ENCODE data around the gene FLT1.

DNA sequence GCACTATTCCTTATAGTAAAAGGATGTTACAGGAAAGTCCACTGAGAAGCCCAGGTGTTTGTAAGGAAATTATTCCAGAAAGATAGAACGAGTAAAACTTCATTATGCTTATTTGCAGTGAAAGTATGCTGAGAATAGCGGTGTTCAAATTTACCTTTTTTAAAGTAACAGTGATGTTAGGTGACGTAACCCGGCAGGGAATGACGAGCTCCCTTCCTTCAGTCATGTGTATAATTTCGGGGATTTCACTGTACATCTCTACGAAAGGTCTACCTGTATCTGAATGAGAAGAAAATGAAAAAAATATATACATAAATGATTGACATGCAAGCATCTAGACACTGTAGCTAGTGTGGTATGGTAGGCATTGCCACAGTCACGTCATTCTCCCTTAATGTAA is 56.9 kb downstream of the FLT1 start:
- TF ChIP-seq, protein P1, sequence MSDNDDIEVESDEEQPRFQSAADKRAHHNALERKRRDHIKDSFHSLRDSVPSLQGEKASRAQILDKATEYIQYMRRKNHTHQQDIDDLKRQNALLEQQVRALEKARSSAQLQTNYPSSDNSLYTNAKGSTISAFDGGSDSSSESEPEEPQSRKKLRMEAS (IDR thresholded peaks at IDR 0.05) = no peak
- TF ChIP-seq POLR2A (IDR thresholded peaks at IDR 0.05; ENCODE audit: borderline replicate concordance, extremely low read depth, insufficient read depth, insufficient read length) (no peak), EZH2 (IDR thresholded peaks at IDR 0.05) (no peak), CTCF (IDR thresholded peaks at IDR 0.05 in 2 of 3, conservative IDR thresholded peaks at IDR 0.05 in 1 of 3; ENCODE audit: borderline replicate concordance in 1 of 3, insufficient read depth in 1 of 3, low read depth in 2 of 3, low read length in 2 of 3) (no peak)
